GM12891 (cell line): Measurements from ENCODE around the gene TMEM259.

Source experiments
- POLR2A ChIP-seq: IDR thresholded peaks from 2 replicates; pipeline ENCODE4 v1.6.1; 2011; ENCODE audit warnings: low read depth, low read length, control low read depth
- POLR2AphosphoS5 ChIP-seq: IDR thresholded peaks from 2 replicates; pipeline ENCODE4 v1.6.1; 2011; ENCODE audit warnings: low read depth, low read length, control low read depth
- POU2F2 ChIP-seq: IDR thresholded peaks from 2 replicates; pipeline ENCODE4 v1.6.1; 2011; ENCODE audit warnings: low read depth, mild to moderate bottlenecking, control low read depth, low read length, moderate library complexity
- SPI1 ChIP-seq: IDR thresholded peaks from 2 replicates; pipeline ENCODE4 v1.6.1; 2011; ENCODE audit warnings: low read depth, low read length, control low read depth

GRCh38 chr19:1017115-1017905, 3.6 kb downstream of the TMEM259 start:
- TF ChIP-seq POU2F2: no peak
- TF ChIP-seq POLR2AphosphoS5: 0 out of 2 replicates have a peak, but pooled peaks have one; percentile 36
- TF ChIP-seq SPI1: no peak
- TF ChIP-seq POLR2A: no peak; the same call in 1 of the 2 replicates
